Measurements from ENCODE around the gene CHRM2. TPM values are rescaled to one million over a fixed set of nuclear protein-coding genes. Genes with fewer than 3 reads are reported as not detected.

The CHRM2 gene
- total and polyA plus RNA-seq, 2 of the 8 experiments (the other 6 are each of a cell fraction or from before 2014, with no cell fraction given): 0.17 to 0.32 TPM

DNA sequence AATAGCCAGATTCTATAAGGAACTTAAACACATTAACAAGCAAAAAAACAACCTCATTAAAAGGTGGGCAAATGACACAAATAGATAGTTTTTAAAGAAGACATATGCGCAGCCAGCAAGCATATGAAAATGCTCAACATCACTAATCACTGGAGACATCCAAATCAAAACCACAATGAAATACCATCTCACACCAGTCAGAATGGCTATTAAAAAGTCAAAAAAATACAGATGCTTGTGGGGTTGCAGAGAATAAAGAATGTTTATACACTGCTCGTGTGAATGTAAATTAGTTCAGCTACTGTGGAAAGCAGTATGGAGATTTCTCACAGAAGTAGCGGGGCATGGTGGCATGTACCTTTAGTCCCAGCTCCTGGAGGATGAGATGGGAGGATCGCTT is 164.0 kb downstream of the CHRM2 start:
- H3K23me2 ChIP-seq (ENCODE audit: low read depth, low read length): no peaks in the 10 kb centered on the region
- H2BK5ac ChIP-seq (ENCODE audit: low read depth, low read length): no peak overlapping the region
- ChIA-PET CTCF (ENCODE audit: partially characterized antibody) (no interaction called here), POLR2A (ENCODE audit: partially characterized antibody) (no interaction called here)
- H4K5ac ChIP-seq (ENCODE audit: insufficient read length, low read depth, low read length): no peak overlapping the region
- H4K20me1 ChIP-seq (replicated peaks in 1 of 2; ENCODE audit: control insufficient read depth in 1 of 2, insufficient read depth in 2 of 2, low read length in 2 of 2): no peaks in the 10 kb centered on the region
- TF ChIP-seq RFX5 (IDR thresholded peaks at IDR 0.05; ENCODE audit: borderline replicate concordance, low read depth, low read length): no peak
- H3K4me3 ChIP-seq (ENCODE audit: extremely low read depth in 1 of 4, insufficient read depth in 2 of 4, low read depth in 3 of 4, low read length in 4 of 4): no peak overlapping the region
- H4K8ac ChIP-seq (ENCODE audit: extremely low read depth, insufficient read depth, low read length): no peak overlapping the region
- no peak overlapping the region for H3K14ac ChIP-seq (ENCODE audit: insufficient read length)
- H3K79me1 ChIP-seq (ENCODE audit: low read depth, low read length): no peaks in the 10 kb centered on the region
- H3K9ac ChIP-seq (replicated peaks in 1 of 4; ENCODE audit: extremely low read depth in 1 of 4, low read depth in 3 of 4, low read length in 3 of 4): no peak overlapping the region
- H2AK5ac ChIP-seq (ENCODE audit: low read depth, low read length): no peak overlapping the region
- H3K27me3 ChIP-seq (replicated peaks in 1 of 4; ENCODE audit: control insufficient read depth in 3 of 4, extremely low read depth in 1 of 4, insufficient read depth in 3 of 4, low read length in 3 of 4): no peaks in the 10 kb centered on the region
- H2BK120ac ChIP-seq (replicated peaks; ENCODE audit: low read depth, low read length): no peak overlapping the region
- no peak overlapping the region for H3K4ac ChIP-seq (replicated peaks; ENCODE audit: insufficient read length, low read depth, low read length)
- H4K91ac ChIP-seq (replicated peaks; ENCODE audit: insufficient read length, low read length): no peak overlapping the region
- H3K4me1 ChIP-seq (replicated peaks in 1 of 4; ENCODE audit: control insufficient read depth in 3 of 4, insufficient read depth in 4 of 4, low read length in 3 of 4): no peaks in the 10 kb centered on the region
- H3K27ac ChIP-seq (ENCODE audit: low read depth, low read length): no peak overlapping the region
- H3K18ac ChIP-seq (ENCODE audit: extremely low read depth, low read length): no peak overlapping the region
- FAIRE-seq: no peak
- H2BK15ac ChIP-seq (ENCODE audit: low read length): no peak overlapping the region
- H3K9me3 ChIP-seq (ENCODE audit: insufficient read depth in 2 of 2, low read depth in 1 of 2, low read length in 1 of 2): no peaks in the 10 kb centered on the region
- WGBS, 2 experiments (ENCODE audit: extremely low coverage in 1 of 2, insufficient coverage in 1 of 2, insufficient read length in 1 of 2, insufficient replicate concordance in 2 of 2, low coverage in 1 of 2, low lambda C conversion rate in 2 of 2, missing lambda C conversion rate in 1 of 2): 90% methylated on average over 4 of the region's 4 CpGs; no CpG with 5 or more reads in 1 of the 2 experiments
- no peaks in the 10 kb centered on the region for H3K36me3 ChIP-seq (ENCODE audit: control insufficient read depth in 2 of 4, insufficient read depth in 4 of 4, low read length in 3 of 4)
- H2BK20ac ChIP-seq (ENCODE audit: low read length): no peak overlapping the region
- no peak overlapping the region for H2BK12ac ChIP-seq (ENCODE audit: low read depth, low read length)
- H2AFZ ChIP-seq (ENCODE audit: low read length): no peak overlapping the region
- H3K79me2 ChIP-seq (ENCODE audit: control insufficient read depth in 1 of 2, insufficient read depth in 2 of 2, low read length in 2 of 2): no peaks in the 10 kb centered on the region
- H3K4me2 ChIP-seq (ENCODE audit: insufficient read depth in 1 of 2, low read depth in 2 of 2, low read length in 2 of 2): no peak overlapping the region
- DNase-seq (ENCODE audit: low read depth in 1 of 2, low spot score in 2 of 2): no peak
- H3K23ac ChIP-seq (ENCODE audit: insufficient read length): no peak overlapping the region
- no peak overlapping the region for H3K56ac ChIP-seq (replicated peaks; ENCODE audit: insufficient read length, low read depth, low read length)

Measured in H1 (cell line).